GM19372 (cell line): ENCODE results near the gene PNKD.

Experiments
- ATAC-seq: cut with Tn5 transposase; IDR thresholded peaks from one replicate; pipeline ENCODE4 v1.9.1; 2021; ENCODE audit warnings: mild to moderate bottlenecking, low read depth, moderate library complexity; ENCODE audit not compliant: unreplicated experiment

Gene PNKD

GRCh38 chr2:218269900-218270720 is at the start of gene PNKD, which contains the start of gene AAMP:
Gene PNKD (plus strand): TSS chr2:218270519. CDS start chr2:218270536, 17 bp downstream.
Gene AAMP (minus strand): TSS chr2:218270137. CDS start chr2:218270086, 51 bp downstream.
- peak; percentile 92 for ATAC-seq

- no peak for ATAC-seq
Observed at GRCh38 chr2:218221000-218221399, 49.3 kb upstream of the PNKD start.

- no peak for ATAC-seq
Observed at GRCh38 chr2:218223046-218223445, 47.3 kb upstream of the PNKD start.

GRCh38 chr2:218224186-218224585 is 46.1 kb upstream of the PNKD start:
- ATAC-seq = no peak

GRCh38 chr2:218226903-218227302 is 43.4 kb upstream of the PNKD start:
- no peak for ATAC-seq

- no peak for ATAC-seq
Observed at GRCh38 chr2:218228366-218229090, 41.8 kb upstream of the PNKD start.

GRCh38 chr2:218229239-218229638 is 41.1 kb upstream of the PNKD start:
- peak; percentile 88 for ATAC-seq

- ATAC-seq = no peak
Observed at GRCh38 chr2:218229851-218230250, 40.5 kb upstream of the PNKD start.

- peak; percentile 74 for ATAC-seq
Observed at GRCh38 chr2:218230882-218231281, 39.4 kb upstream of the PNKD start.

- no peak for ATAC-seq
Observed at GRCh38 chr2:218233543-218233942, 36.8 kb upstream of the PNKD start.

- ATAC-seq = no peak
Observed at GRCh38 chr2:218234521-218234920, 35.8 kb upstream of the PNKD start.

GRCh38 chr2:218235017-218235416 is 35.3 kb upstream of the PNKD start:
- no peak for ATAC-seq

- no peak for ATAC-seq
Observed at GRCh38 chr2:218236829-218237228, 33.5 kb upstream of the PNKD start.

GRCh38 chr2:218238887-218239286 is 31.4 kb upstream of the PNKD start:
- no peak for ATAC-seq

- no peak for ATAC-seq
Observed at GRCh38 chr2:218244204-218244603, 26.1 kb upstream of the PNKD start.

GRCh38 chr2:218244665-218245064 is 25.7 kb upstream of the PNKD start:
- ATAC-seq = no peak

GRCh38 chr2:218245214-218245613 is 25.1 kb upstream of the PNKD start:
- no peak for ATAC-seq

GRCh38 chr2:218249691-218250090 is 20.6 kb upstream of the PNKD start:
- no peak for ATAC-seq

GRCh38 chr2:218252509-218253231 is 17.6 kb upstream of the PNKD start:
- no peak for ATAC-seq

GRCh38 chr2:218253232-218253625 is 17.1 kb upstream of the PNKD start:
- ATAC-seq = no peak

GRCh38 chr2:218255446-218255845 is 14.9 kb upstream of the PNKD start:
- ATAC-seq = no peak
